GM18909 (cell line): Measurements from ENCODE around the gene PHF12.
A peak's percentile ranks its signal among the peaks of the same experiment; 100 is the strongest.

ENCODE experiments used
- ATAC-seq: cut with Tn5 transposase; IDR thresholded peaks from one replicate; pipeline ENCODE4 v1.9.1; 2021; ENCODE audit warnings: mild to moderate bottlenecking; ENCODE audit not compliant: unreplicated experiment, poor library complexity

PHF12 gene

DNA sequence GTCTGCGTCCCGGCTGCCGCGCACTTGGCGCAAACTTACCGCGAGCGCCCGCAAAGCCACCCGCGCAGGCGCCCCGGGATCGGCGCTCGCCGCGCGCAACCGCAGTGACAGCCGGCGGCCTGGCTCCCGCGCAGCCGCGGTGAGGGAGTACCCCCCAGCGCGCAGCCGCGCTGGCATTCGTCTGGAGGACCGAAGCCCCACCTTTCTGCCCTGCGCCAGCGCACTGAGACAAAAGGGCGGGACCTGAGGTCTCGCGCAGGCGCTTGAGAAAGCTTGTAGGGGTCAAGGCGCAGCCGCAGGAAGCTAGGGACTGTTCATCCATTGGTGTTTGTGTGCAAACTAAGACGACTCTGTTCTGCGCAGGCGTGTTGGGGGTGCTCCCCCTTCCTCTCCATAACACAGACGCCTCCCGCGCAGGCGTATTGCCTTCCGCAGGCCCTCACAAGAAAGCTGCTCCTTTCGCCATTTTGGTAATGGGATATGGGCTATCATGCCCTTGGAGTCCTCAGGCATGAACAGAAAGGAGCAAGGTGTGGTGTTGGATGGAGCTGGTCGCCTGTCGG is at the start of gene PHF12:
Gene PHF12 (minus strand): TSS at position 91 of the 563 bp plus-strand sequence. CDS start 558 bp downstream, outside the sequence.
- ATAC-seq: peak; percentile 63

GRCh38 chr17:29000973-29001372 is 49.7 kb upstream of the PHF12 start:
- no peak for ATAC-seq

GRCh38 chr17:28999206-28999605 is 47.9 kb upstream of the PHF12 start:
- no peak for ATAC-seq

DNA sequence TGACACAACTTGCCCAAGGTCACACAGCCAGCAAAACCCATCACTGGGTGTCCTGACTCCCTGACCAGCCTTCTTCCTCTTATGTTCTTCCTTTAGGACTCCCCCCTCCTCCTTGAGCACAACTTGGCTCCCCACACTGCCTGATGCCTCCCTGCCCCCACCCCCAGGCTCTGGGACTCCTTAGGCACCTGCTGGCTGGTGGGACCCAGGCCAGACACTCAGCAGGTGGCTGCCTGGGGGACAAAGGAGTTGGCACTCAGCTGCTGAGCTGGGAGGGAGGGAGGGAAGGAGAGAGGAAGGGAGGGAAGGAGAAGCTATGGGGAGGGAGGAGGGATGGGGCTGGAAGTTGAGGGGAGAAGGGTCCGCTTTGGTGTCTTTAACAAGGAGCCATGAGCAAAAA is 46.5 kb upstream of the PHF12 start:
- no peak for ATAC-seq

GRCh38 chr17:28996554-28997096 is 45.3 kb upstream of the PHF12 start:
- ATAC-seq: no peak

GRCh38 chr17:28993645-28994426 is 42.5 kb upstream of the PHF12 start:
- ATAC-seq: no peak

- ATAC-seq: no peak
These were observed 41.6 kb upstream of the PHF12 start for GRCh38 chr17:28992625-28993600.

DNA sequence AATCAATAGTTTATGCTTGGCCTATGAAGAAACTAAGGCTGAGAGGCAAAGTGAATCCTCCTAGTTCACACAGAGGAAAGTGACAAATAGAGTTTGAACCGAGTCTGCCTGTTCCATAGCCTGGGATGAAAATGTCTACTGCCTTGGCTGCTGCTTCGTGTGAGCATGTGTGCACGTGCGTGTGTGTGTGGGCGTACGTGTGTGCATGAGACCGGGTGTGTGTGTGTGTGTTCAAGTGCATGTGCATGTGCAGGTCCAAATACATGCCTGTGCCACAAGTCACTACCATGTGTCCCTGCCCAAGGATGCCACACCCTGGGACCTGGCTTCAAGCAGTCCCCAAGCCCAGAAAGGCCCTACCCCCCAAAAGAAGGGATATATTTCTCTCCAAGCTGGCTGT is 40.9 kb upstream of the PHF12 start:
- ATAC-seq: no peak

- no peak for ATAC-seq
These were observed 40.5 kb upstream of the PHF12 start for GRCh38 chr17:28991779-28992178.

DNA sequence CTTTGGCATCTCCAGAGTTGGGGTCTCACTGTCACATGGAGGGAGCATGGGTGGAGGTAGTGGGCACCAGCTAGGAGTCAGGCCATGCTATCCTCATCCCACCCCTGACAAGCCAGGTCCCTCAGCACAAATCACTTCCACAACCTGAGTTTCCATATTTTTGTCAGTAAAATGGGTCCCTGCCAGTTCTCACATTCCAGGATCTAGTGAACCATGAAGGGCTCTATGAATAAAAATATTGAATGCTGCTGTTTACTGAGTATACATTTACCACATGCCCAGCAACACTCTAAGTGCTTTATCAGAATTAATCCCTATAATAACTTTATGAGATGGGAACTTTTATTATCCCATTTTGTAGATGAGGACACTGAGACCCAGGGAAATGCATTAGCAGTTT is 37.7 kb upstream of the PHF12 start:
- ATAC-seq: no peak

GRCh38 chr17:28988475-28988874 is 37.2 kb upstream of the PHF12 start:
- no peak for ATAC-seq

DNA sequence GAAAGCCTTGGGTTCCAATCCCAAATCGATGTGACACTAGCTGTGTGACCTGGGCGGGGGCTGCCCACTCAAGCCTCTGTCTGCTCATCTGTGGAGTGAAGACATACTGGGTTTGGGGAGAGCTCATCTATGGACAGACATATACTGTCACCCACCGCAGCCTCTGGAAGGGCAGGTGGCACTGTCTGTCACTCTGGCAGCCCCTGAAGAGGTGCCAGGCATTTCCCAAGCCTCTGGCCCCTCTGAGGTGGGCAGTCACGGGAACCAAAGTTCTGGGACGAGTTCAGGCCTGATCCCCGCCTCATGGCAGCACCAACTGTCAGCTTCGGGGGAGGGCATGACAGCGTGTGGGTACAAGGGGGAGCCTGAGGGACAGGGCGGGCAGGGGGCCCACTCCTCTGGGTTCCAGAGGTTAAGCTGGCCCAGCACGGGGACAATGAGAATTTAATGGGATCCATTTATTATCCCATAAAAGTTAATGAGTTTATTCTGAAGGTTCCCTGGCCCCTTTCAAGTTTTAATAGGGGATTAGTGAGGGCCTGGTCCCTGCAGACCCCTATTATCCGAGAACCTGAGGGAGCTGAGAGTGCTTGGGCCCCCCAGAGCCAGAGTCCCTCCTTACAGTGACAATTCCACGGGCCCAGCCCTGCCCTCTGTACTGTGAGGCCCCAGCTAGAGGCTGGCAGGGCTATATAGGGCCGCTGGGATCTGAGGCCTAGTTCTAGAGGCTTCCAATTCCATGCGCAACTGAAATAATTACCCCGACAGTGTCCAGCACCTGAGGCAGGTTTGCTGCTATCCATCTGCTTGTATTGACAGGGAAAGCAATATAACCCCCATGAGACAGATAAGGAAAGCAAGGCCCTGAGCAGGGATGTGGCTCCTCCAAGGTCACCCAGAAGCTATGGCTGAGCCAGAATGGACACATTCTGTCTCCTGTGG is 35.7 kb upstream of the PHF12 start:
- no peak for ATAC-seq

DNA sequence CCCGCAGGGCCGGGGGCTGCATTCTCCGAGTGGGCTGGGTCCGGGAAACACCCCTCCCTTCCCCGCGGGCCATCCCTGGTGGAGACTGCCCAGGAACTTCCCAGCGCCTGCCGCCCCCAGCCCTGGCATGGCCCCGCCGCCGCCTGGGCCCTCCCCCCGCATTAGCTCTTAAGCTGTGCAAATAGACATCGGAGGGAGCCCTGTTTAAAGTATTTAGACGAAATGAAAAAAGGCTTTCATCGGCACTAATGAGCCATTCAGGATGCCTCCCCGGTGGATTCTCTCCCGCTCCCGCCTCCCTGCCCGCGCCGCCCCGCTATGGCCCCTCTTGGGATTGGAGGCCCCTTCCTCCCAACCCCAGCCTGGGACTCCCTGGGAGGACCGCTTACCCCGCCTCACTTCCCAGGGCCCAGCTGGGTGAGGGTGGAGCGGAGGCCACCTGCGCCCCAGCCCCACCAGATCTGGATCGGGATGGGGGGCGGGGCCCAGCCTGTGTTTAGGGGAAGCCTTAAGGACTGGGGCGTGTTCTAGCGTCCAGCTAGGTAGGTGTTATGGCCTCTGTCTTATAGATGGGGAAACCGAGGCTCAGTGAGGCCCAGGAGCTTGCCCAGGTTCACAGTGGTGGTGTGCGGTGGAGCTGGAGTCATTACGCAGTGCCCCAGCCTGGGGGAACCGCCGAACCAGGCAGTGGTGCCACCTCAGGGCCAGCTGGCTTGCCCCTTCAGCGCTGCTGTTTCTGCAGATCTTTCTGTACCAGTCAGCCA is 34.8 kb upstream of the PHF12 start:
- ATAC-seq: no peak

- no peak for ATAC-seq
These were observed 32.2 kb upstream of the PHF12 start for GRCh38 chr17:28983286-28984230.

DNA sequence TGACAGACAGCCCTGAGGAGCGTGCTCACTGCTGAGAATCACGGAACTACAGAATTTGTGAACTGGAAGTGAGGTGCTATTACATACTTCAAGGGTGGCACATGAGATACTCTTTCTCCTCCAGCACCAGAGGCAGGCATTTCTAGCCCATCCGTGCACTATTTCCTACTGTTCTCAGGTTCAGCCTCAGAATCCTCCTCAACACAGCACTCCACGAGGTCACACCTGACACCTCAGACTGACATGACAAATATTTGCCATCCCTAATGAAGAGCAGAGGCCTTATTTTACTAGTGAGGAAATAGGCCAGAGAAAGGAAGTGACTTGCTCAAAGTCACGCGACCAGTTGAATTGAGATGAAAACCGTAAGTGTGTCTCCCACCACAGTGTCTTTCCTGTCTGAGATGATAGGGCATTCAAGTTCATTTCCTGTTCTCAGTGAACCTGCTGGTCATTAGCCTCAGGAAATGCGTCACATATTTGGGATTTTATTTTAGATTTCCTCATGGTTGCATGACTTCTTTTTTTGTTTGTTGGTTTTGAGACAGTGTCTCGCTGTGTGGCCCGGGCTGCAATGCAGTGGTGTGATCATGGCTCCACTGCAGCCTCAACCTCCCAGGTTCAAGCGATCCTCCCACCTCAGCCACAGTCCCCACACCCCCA is 30.9 kb upstream of the PHF12 start:
- ATAC-seq: peak; percentile 57

- no peak for ATAC-seq
These were observed 27.1 kb upstream of the PHF12 start for GRCh38 chr17:28978356-28978964.
